ENCODE measurements around the gene ECI1.

The ECI1 gene

GRCh38 chr16:2195322-2196161 is 55.8 kb downstream of the ECI1 start:
- no peak for TF ChIP-seq CTCF (conservative IDR thresholded peaks at IDR 0.05; ENCODE audit: low read depth, low read length)
- no peak for DNase-seq (ENCODE audit: low read depth)
- H3K4me3 ChIP-seq (ENCODE audit: low read length) = peak overlapping the region; percentile 22

- H3K4me3 ChIP-seq (ENCODE audit: low read length) = no peak overlapping the region
- no peak for DNase-seq (ENCODE audit: low read depth)
- TF ChIP-seq CTCF (conservative IDR thresholded peaks at IDR 0.05; ENCODE audit: low read depth, low read length) = peak; percentile 63
Observed at GRCh38 chr16:2194852-2195321, 56.5 kb downstream of the ECI1 start.

GRCh38 chr16:2194166-2194834 is 57.1 kb downstream of the ECI1 start:
- H3K4me3 ChIP-seq (ENCODE audit: low read length) = no peak overlapping the region
- peak; percentile 28 for DNase-seq (ENCODE audit: low read depth)
- TF ChIP-seq CTCF (conservative IDR thresholded peaks at IDR 0.05; ENCODE audit: low read depth, low read length) = no peak

GRCh38 chr16:2191446-2191706 is 60.0 kb downstream of the ECI1 start:
- TF ChIP-seq CTCF (conservative IDR thresholded peaks at IDR 0.05; ENCODE audit: low read depth, low read length) = no peak
- H3K4me3 ChIP-seq (ENCODE audit: low read length) = no peak overlapping the region
- DNase-seq (ENCODE audit: low read depth) = no peak

- DNase-seq (ENCODE audit: low read depth) = no peak
- H3K4me3 ChIP-seq (ENCODE audit: low read length) = no peak overlapping the region
- TF ChIP-seq CTCF (conservative IDR thresholded peaks at IDR 0.05; ENCODE audit: low read depth, low read length) = no peak
Observed at GRCh38 chr16:2190659-2191445, 60.5 kb downstream of the ECI1 start.

- DNase-seq (ENCODE audit: low read depth) = no peak
- no peak overlapping the region for H3K4me3 ChIP-seq (ENCODE audit: low read length)
- TF ChIP-seq CTCF (conservative IDR thresholded peaks at IDR 0.05; ENCODE audit: low read depth, low read length) = no peak
Observed at GRCh38 chr16:2190002-2190658, 61.3 kb downstream of the ECI1 start.

Measured in retinal pigment epithelial cell (primary cell).